ENCODE results near the gene TSPAN17.
A peak's percentile ranks its signal among the peaks of the same experiment; 100 is the strongest.
"Not testable (repeated sequence)": the region's sequence is repeated elsewhere in the genome, so short reads cannot be mapped to it uniquely, and the experiment has no call there.

The TSPAN17 gene

GRCh38 chr5:176692839-176693476, 45.7 kb downstream of the TSPAN17 start:
- Histone ChIP-seq H3K27me3 (replicated peaks; ENCODE audit: control insufficient read depth, insufficient read depth, low read length) (peaks cover 83% of the 10 kb centered on the region), H3K4me3 (ENCODE audit: low read length) (no peak overlapping the region), H3K9me3 (ENCODE audit: control insufficient read depth, low read length) (peaks cover 5% of the 10 kb centered on the region), H3K36me3 (ENCODE audit: control insufficient read depth, insufficient read depth, low read length, severe bottlenecking) (no peaks in the 10 kb centered on the region), H3K9ac (ENCODE audit: low read length) (no peak overlapping the region), H3K4me1 (ENCODE audit: control insufficient read depth, insufficient read depth, low read length) (no peaks in the 10 kb centered on the region)
- no peak for DNase-seq (ENCODE audit: low read depth)

- Histone ChIP-seq H3K4me1 (ENCODE audit: control insufficient read depth, insufficient read depth, low read length) (no peaks in the 10 kb centered on the region), H3K36me3 (ENCODE audit: control insufficient read depth, insufficient read depth, low read length, severe bottlenecking) (no peaks in the 10 kb centered on the region), H3K9me3 (ENCODE audit: control insufficient read depth, low read length) (peaks cover 5% of the 10 kb centered on the region), H3K9ac (ENCODE audit: low read length) (no peak overlapping the region), H3K27me3 (replicated peaks; ENCODE audit: control insufficient read depth, insufficient read depth, low read length) (peaks cover 88% of the 10 kb centered on the region), H3K4me3 (ENCODE audit: low read length) (no peak overlapping the region)
- DNase-seq (ENCODE audit: low read depth), result no peak
Measured at GRCh38 chr5:176693477-176693851, 46.2 kb downstream of the TSPAN17 start.

GRCh38 chr5:176694146-176694545, 46.9 kb downstream of the TSPAN17 start:
- H3K9me3 ChIP-seq (ENCODE audit: control insufficient read depth, low read length), result peaks cover 5% of the 10 kb centered on the region
- DNase-seq (ENCODE audit: low read depth), result no peak
- no peak overlapping the region for H3K4me3 ChIP-seq (ENCODE audit: low read length)
- H3K4me1 ChIP-seq (ENCODE audit: control insufficient read depth, insufficient read depth, low read length), result no peaks in the 10 kb centered on the region
- H3K36me3 ChIP-seq (ENCODE audit: control insufficient read depth, insufficient read depth, low read length, severe bottlenecking), result no peaks in the 10 kb centered on the region
- H3K9ac ChIP-seq (ENCODE audit: low read length), result no peak overlapping the region
- H3K27me3 ChIP-seq (replicated peaks; ENCODE audit: control insufficient read depth, insufficient read depth, low read length), result peaks cover 92% of the 10 kb centered on the region

- no peak overlapping the region for H3K9ac ChIP-seq (ENCODE audit: low read length)
- H3K27me3 ChIP-seq (replicated peaks; ENCODE audit: control insufficient read depth, insufficient read depth, low read length), result peaks cover 94% of the 10 kb centered on the region
Measured at GRCh38 chr5:176694631-176695030, 47.3 kb downstream of the TSPAN17 start.

GRCh38 chr5:176695073-176695472, 47.8 kb downstream of the TSPAN17 start:
- Histone ChIP-seq H3K9me3 (ENCODE audit: control insufficient read depth, low read length) (peaks cover 5% of the 10 kb centered on the region), H3K4me3 (ENCODE audit: low read length) (no peak overlapping the region), H3K9ac (ENCODE audit: low read length) (no peak overlapping the region), H3K36me3 (ENCODE audit: control insufficient read depth, insufficient read depth, low read length, severe bottlenecking) (no peaks in the 10 kb centered on the region), H3K4me1 (ENCODE audit: control insufficient read depth, insufficient read depth, low read length) (no peaks in the 10 kb centered on the region), H3K27me3 (replicated peaks; ENCODE audit: control insufficient read depth, insufficient read depth, low read length) (peaks cover 94% of the 10 kb centered on the region)
- peak; percentile 10 for DNase-seq (ENCODE audit: low read depth)

More at GRCh38 chr5:176694631-176695030, 47.3 kb downstream of the TSPAN17 start:
- Histone ChIP-seq H3K36me3 (ENCODE audit: control insufficient read depth, insufficient read depth, low read length, severe bottlenecking) (no peaks in the 10 kb centered on the region), H3K4me3 (ENCODE audit: low read length) (no peak overlapping the region), H3K9me3 (ENCODE audit: control insufficient read depth, low read length) (peaks cover 5% of the 10 kb centered on the region), H3K4me1 (ENCODE audit: control insufficient read depth, insufficient read depth, low read length) (no peaks in the 10 kb centered on the region)
- no peak for DNase-seq (ENCODE audit: low read depth)

GRCh38 chr5:176697267-176697933, 50.1 kb downstream of the TSPAN17 start:
- no peaks in the 10 kb centered on the region for H3K4me1 ChIP-seq (ENCODE audit: control insufficient read depth, insufficient read depth, low read length)
- peaks cover 92% of the 10 kb centered on the region for H3K27me3 ChIP-seq (replicated peaks; ENCODE audit: control insufficient read depth, insufficient read depth, low read length)
- DNase-seq (ENCODE audit: low read depth), result no peak
- no peak overlapping the region for H3K4me3 ChIP-seq (ENCODE audit: low read length)
- H3K9ac ChIP-seq (ENCODE audit: low read length), result no peak overlapping the region
- H3K36me3 ChIP-seq (ENCODE audit: control insufficient read depth, insufficient read depth, low read length, severe bottlenecking), result no peaks in the 10 kb centered on the region
- H3K9me3 ChIP-seq (ENCODE audit: control insufficient read depth, low read length), result no peaks in the 10 kb centered on the region

- Histone ChIP-seq H3K4me1 (ENCODE audit: control insufficient read depth, insufficient read depth, low read length) (no peaks in the 10 kb centered on the region), H3K9ac (ENCODE audit: low read length) (no peak overlapping the region)
- no peak for DNase-seq (ENCODE audit: low read depth)
Measured at GRCh38 chr5:176697934-176698538, 50.8 kb downstream of the TSPAN17 start.

DNA sequence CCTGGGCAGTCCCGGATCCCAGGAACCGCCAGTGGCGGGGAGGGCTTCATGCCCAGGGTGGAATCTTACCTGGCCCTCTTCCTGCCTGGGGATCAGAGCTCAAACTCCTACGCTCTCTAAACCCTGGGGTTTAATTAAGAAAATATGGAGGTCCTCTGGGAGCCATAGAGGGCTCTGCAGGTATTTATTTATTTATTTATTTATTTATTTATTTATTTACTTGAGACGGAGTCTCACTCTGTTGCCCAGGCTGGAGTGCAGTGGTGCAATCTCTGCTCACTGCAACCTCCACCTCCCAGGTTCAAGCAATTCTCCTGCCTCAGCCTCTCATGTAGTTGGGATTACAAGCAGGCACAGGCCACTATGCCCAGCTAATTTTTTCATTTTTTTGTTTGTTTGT, 52.2 kb downstream of the TSPAN17 start:
- not testable (repeated sequence) for H3K36me3 ChIP-seq (ENCODE audit: control insufficient read depth, insufficient read depth, low read length, severe bottlenecking); H3K4me1 ChIP-seq (ENCODE audit: control insufficient read depth, insufficient read depth, low read length); H3K4me3 ChIP-seq (ENCODE audit: low read length); H3K9me3 ChIP-seq (ENCODE audit: control insufficient read depth, low read length); DNase-seq (ENCODE audit: low read depth); H3K9ac ChIP-seq (ENCODE audit: low read length)
- H3K27me3 ChIP-seq (replicated peaks; ENCODE audit: control insufficient read depth, insufficient read depth, low read length), result peaks cover 89% of the 10 kb centered on the region

More at GRCh38 chr5:176697934-176698538, 50.8 kb downstream of the TSPAN17 start:
- Histone ChIP-seq H3K36me3 (ENCODE audit: control insufficient read depth, insufficient read depth, low read length, severe bottlenecking) (no peaks in the 10 kb centered on the region), H3K9me3 (ENCODE audit: control insufficient read depth, low read length) (no peaks in the 10 kb centered on the region), H3K27me3 (replicated peaks; ENCODE audit: control insufficient read depth, insufficient read depth, low read length) (peaks cover 89% of the 10 kb centered on the region), H3K4me3 (ENCODE audit: low read length) (no peak overlapping the region)

GRCh38 chr5:176700239-176700847, 53.1 kb downstream of the TSPAN17 start:
- H3K4me3 ChIP-seq (ENCODE audit: low read length), result no peak overlapping the region
- H3K27me3 ChIP-seq (replicated peaks; ENCODE audit: control insufficient read depth, insufficient read depth, low read length), result peaks cover 88% of the 10 kb centered on the region
- no peak overlapping the region for H3K9ac ChIP-seq (ENCODE audit: low read length)
- peaks cover 3% of the 10 kb centered on the region for H3K9me3 ChIP-seq (ENCODE audit: control insufficient read depth, low read length)
- H3K36me3 ChIP-seq (ENCODE audit: control insufficient read depth, insufficient read depth, low read length, severe bottlenecking), result no peaks in the 10 kb centered on the region
- no peak for DNase-seq (ENCODE audit: low read depth)
- no peaks in the 10 kb centered on the region for H3K4me1 ChIP-seq (ENCODE audit: control insufficient read depth, insufficient read depth, low read length)

GRCh38 chr5:176702671-176703641, 55.7 kb downstream of the TSPAN17 start:
- H3K27me3 ChIP-seq (replicated peaks; ENCODE audit: control insufficient read depth, insufficient read depth, low read length), result peaks cover 85% of the 10 kb centered on the region
- no peaks in the 10 kb centered on the region for H3K4me1 ChIP-seq (ENCODE audit: control insufficient read depth, insufficient read depth, low read length)

More at GRCh38 chr5:176702671-176703641, 55.7 kb downstream of the TSPAN17 start:
- no peak for DNase-seq (ENCODE audit: low read depth)
- Histone ChIP-seq H3K36me3 (ENCODE audit: control insufficient read depth, insufficient read depth, low read length, severe bottlenecking) (no peaks in the 10 kb centered on the region), H3K4me3 (ENCODE audit: low read length) (no peak overlapping the region), H3K9me3 (ENCODE audit: control insufficient read depth, low read length) (peaks cover 3% of the 10 kb centered on the region), H3K9ac (ENCODE audit: low read length) (no peak overlapping the region)

All from adipocyte (in vitro differentiated cells).